Mesothelial cell of epicardium (in vitro differentiated cells): Measurements from ENCODE around the gene CST4. TPM values are rescaled to one million over a fixed set of nuclear protein-coding genes. Genes with fewer than 3 reads are reported as not detected.

Experiments used
- DNase-seq, 2 experiments: peaks; one replicate each; pipeline ENCODE4 v3.0.0; 2021; ENCODE audit warnings: low spot score in 2 of 2; ENCODE audit not compliant: unreplicated experiment in 2 of 2
- H3K27ac Mint-ChIP-seq: 2 replicates; pipeline ENCODE4 v1.8.0; 2021; ENCODE audit warnings: mixed read lengths
- H3K27me3 Mint-ChIP-seq: 2 replicates; pipeline ENCODE4 v1.8.0; 2021; ENCODE audit warnings: low read depth, mixed read lengths
- H3K36me3 Mint-ChIP-seq: 2 replicates; pipeline ENCODE4 v1.8.0; 2021; ENCODE audit warnings: mixed read lengths
- H3K4me1 Mint-ChIP-seq: 2 replicates; pipeline ENCODE4 v1.8.0; 2021; ENCODE audit warnings: mixed read lengths
- H3K4me3 Mint-ChIP-seq: 2 replicates; pipeline ENCODE4 v1.8.0; 2021; ENCODE audit warnings: mild to moderate bottlenecking, moderate library complexity, mixed read lengths
- H3K9me3 Mint-ChIP-seq: 2 replicates; pipeline ENCODE4 v1.8.0; 2021; ENCODE audit warnings: mixed read lengths
- total RNA-seq: library from RNA; stranded (reverse); gene quantifications from 3 replicates; pipeline ENCODE4 v1.2.1, GENCODE V29; 2021
- TF ChIP-seq, protein P1 (sequence below): fragments of 200-600 bp; sonication (generic); IDR thresholded peaks from one replicate; pipeline ENCODE4 v1.5.0; 2021; ENCODE audit warnings: antibody characterized with exemption; ENCODE audit not compliant: unreplicated experiment

The CST4 gene
- total RNA-seq, 1 donor from 2014 or later: not detected

DNA sequence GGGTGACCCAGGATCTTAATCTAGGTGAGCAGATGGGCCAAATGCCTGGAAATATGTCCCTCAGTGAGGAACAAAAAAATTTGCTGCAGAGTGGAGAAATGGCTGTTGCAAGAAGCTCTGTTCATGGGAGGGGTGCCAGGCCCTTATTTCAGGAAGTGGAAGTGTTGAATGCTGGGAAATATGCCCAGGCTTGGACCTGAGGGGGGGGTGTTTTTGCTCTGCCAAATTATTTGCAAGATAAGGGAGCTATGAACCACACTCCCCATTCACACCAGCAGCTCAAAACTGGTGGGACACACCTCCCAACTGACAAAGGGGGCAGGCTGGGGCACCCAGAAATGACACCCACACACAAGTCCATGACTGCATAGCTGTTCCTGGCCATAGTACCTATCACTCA is 8.7 kb downstream of the CST4 start:
- Mint-ChIP-seq H3K9me3 (no peaks in the 10 kb centered on the region), H3K27me3 (peaks cover 28% of the 10 kb centered on the region), H3K27ac (no peak overlapping the region), H3K36me3 (no peaks in the 10 kb centered on the region), H3K4me3 (no peak overlapping the region), H3K4me1 (no peaks in the 10 kb centered on the region)
- TF ChIP-seq, protein P1, sequence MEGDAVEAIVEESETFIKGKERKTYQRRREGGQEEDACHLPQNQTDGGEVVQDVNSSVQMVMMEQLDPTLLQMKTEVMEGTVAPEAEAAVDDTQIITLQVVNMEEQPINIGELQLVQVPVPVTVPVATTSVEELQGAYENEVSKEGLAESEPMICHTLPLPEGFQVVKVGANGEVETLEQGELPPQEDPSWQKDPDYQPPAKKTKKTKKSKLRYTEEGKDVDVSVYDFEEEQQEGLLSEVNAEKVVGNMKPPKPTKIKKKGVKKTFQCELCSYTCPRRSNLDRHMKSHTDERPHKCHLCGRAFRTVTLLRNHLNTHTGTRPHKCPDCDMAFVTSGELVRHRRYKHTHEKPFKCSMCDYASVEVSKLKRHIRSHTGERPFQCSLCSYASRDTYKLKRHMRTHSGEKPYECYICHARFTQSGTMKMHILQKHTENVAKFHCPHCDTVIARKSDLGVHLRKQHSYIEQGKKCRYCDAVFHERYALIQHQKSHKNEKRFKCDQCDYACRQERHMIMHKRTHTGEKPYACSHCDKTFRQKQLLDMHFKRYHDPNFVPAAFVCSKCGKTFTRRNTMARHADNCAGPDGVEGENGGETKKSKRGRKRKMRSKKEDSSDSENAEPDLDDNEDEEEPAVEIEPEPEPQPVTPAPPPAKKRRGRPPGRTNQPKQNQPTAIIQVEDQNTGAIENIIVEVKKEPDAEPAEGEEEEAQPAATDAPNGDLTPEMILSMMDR: no peak
- no peak for DNase-seq

DNA sequence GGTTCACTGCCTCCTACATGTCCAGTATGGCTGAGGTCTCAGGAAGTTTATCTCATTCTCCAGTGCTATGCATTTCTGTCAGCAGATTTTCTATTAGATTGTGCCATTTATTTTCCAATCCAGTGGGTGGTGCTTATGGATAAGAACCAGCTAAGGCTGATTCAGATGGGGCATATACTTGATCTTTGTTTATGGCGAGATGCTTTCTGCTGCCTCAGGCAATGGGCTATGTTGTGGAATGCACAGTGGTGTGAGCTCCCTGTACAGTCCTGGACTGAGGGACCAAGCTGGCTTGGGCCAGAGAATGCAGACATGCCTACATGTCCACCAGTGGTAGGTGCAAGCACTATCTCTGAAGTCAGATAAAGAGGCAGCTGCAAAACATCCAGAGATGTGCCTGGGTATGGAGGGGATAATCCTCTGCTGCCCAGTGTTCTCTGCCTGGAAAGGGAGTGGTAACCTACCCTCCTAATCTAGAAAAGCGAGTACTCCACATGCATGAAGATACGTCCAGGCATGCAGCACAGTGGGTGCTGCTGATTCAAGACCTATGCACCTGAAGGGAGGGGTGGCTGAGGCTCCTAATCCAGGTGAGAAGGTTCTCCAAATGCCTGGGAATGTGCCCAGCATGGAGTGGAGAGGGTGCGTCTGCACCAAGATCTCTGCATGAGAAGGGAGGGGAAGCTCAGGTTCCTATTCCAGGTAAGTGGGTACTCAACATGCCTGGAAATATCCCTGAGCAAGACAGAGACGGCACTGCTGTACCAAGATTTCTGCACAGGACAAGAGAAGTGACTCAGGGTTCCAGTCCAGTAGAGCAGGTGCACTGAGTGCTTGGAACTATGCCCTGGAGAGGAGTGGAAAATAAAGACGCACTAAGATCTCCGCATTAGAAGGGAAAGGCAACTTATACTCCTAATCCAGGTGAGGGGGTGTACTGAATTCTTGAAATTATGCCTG is 9.4 kb downstream of the CST4 start:
- no peaks in the 10 kb centered on the region for H3K9me3 Mint-ChIP-seq
- no peak for DNase-seq
- no peaks in the 10 kb centered on the region for H3K4me1 Mint-ChIP-seq
- no peaks in the 10 kb centered on the region for H3K36me3 Mint-ChIP-seq
- peaks cover 28% of the 10 kb centered on the region for H3K27me3 Mint-ChIP-seq
- H3K27ac Mint-ChIP-seq: no peak overlapping the region
- TF ChIP-seq, protein P1: no peak
- H3K4me3 Mint-ChIP-seq: no peak overlapping the region

DNA sequence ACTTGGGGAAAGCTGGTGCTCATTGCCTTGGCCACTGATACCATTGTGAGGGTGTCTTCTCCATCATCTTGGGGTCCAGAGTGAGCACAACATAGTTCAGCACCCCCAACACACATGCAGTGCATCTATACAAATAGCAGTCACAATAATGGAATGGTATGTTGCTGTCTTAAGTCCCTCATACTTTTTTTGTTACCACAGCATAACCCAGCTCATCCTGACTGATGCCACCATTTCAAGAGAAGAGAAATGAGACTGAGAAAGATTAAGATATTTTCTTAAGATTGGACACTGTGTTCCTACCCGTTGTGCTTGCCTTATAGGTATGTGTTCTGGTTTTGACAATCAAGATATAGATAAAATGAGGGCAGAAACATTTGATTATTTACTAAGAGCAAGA is 15.6 kb downstream of the CST4 start:
- no peak overlapping the region for H3K4me3 Mint-ChIP-seq
- H3K9me3 Mint-ChIP-seq: no peaks in the 10 kb centered on the region
- TF ChIP-seq, protein P1: no peak
- peaks cover 21% of the 10 kb centered on the region for H3K27me3 Mint-ChIP-seq
- no peak overlapping the region for H3K27ac Mint-ChIP-seq
- no peaks in the 10 kb centered on the region for H3K4me1 Mint-ChIP-seq
- no peaks in the 10 kb centered on the region for H3K36me3 Mint-ChIP-seq
- no peak for DNase-seq

DNA sequence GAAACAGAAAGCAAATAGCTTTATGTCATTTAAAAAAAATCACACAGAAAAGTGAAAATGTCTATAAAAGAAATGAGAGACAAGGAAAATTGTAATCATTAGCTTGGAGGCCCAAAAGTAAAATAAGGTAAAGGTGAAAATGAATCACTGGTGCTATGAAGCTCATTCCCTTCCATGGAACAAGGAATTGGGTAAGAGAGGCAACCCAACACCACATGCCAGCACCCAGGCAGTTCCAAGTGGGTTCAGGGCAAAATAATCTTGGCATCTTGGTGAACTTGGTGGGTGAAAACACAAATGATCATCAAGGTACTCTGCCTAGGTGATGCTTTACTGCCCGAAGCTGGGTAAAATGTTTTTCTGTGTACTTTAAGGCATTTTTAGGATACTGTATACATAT is 16.7 kb downstream of the CST4 start:
- Mint-ChIP-seq H3K4me1 (no peaks in the 10 kb centered on the region), H3K9me3 (no peaks in the 10 kb centered on the region), H3K36me3 (no peaks in the 10 kb centered on the region), H3K4me3 (no peak overlapping the region), H3K27me3 (peaks cover 15% of the 10 kb centered on the region), H3K27ac (no peak overlapping the region)
- TF ChIP-seq, protein P1: no peak
- DNase-seq: no peak

DNA sequence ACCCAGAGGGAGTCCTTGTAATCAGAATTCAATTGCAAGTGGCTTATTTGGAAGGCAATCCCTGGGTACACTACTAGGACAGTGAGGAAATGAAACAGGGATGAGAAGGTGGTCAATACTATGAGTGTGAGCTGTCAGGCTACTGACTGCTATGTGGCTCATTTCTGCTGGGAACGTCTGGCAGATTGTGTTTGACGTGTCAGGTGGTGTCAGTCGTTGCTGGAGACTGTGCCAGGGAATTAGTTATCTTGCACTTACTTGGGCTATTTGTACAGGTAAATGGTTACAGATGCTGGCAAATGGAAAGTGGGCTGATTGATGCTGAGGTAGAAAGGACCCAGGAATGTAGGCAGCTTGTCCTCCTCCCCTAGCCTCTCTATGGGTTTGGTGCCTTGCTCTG is 17.4 kb downstream of the CST4 start:
- no peaks in the 10 kb centered on the region for H3K36me3 Mint-ChIP-seq

More for the DNA sequence above, 17.4 kb downstream of the CST4 start:
- no peaks in the 10 kb centered on the region for H3K9me3 Mint-ChIP-seq
- no peak for DNase-seq
- H3K4me1 Mint-ChIP-seq: no peaks in the 10 kb centered on the region
- peaks cover 8% of the 10 kb centered on the region for H3K27me3 Mint-ChIP-seq
- H3K27ac Mint-ChIP-seq: no peak overlapping the region
- TF ChIP-seq, protein P1: no peak
- H3K4me3 Mint-ChIP-seq: no peak overlapping the region
